ENCODE data around the gene STRN4. TPM values are rescaled to one million over a fixed set of nuclear protein-coding genes. Genes with fewer than 3 reads are reported as not detected.
"Not testable (repeated sequence)": the region's sequence is repeated elsewhere in the genome, so short reads cannot be mapped to it uniquely, and the experiment has no call there.

The STRN4 gene
- total RNA-seq, 1 donor from 2014 or later, result 69.8 TPM

DNA sequence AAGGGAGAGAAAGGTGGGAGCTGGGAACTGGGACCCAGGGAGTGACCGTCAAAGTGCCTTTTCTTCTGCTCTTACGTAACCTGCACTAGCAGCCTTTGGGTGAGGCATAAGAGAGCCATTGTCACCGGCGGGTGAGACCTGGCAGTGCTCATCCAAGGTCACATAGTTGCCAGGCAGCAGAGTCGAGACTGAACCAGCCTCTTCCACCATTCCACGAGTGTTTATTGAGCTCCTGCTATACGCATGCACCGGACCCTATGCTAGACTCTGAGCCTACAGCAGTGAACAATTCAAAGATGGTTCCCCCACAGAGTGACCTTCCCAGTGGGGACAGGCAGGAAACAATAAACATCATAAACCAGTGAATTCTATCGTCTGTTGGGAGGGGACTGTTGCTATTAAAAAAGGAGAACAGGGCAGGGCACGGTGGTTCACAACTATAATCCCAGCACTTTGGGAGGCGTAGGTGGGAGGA lies 18.6 kb upstream of the STRN4 start:
- TF ChIP-seq, protein P1, sequence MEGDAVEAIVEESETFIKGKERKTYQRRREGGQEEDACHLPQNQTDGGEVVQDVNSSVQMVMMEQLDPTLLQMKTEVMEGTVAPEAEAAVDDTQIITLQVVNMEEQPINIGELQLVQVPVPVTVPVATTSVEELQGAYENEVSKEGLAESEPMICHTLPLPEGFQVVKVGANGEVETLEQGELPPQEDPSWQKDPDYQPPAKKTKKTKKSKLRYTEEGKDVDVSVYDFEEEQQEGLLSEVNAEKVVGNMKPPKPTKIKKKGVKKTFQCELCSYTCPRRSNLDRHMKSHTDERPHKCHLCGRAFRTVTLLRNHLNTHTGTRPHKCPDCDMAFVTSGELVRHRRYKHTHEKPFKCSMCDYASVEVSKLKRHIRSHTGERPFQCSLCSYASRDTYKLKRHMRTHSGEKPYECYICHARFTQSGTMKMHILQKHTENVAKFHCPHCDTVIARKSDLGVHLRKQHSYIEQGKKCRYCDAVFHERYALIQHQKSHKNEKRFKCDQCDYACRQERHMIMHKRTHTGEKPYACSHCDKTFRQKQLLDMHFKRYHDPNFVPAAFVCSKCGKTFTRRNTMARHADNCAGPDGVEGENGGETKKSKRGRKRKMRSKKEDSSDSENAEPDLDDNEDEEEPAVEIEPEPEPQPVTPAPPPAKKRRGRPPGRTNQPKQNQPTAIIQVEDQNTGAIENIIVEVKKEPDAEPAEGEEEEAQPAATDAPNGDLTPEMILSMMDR (IDR thresholded peaks at IDR 0.05), result no peak
- Mint-ChIP-seq H3K9me3 (ENCODE audit: low read depth) (no peaks in the 10 kb centered on the region), H3K4me3 (ENCODE audit: unreplicated experiment) (no peak overlapping the region)

DNA sequence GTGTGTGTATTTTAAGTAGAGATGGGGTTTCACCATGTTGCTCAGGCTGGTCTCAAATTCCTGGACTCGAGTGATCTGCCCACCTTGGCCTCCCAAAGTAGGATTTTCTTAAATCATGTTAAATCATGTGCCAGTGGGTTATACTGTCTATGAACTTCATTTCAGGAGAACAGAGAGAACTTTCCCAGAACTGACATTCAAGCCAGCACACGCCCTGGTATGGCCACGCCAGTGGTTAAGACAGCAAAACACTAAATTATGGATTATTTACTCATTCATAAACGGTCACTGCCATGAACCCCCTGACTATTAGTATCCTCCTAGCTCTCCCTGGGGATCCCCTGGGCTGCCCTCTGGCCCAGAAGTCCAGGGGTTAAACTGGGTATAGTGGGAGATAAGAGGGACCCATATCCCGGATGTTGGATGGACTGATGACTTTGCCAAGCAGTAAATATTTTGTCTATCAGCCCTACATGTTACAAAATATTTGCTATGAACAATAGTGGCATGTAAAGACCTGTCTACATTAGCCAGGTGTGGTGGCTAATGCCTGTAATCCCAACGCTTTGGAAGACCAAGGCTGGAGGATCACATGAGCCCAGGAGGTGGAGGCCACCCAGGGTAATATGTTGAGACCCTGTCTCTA lies 16.1 kb upstream of the STRN4 start:
- Mint-ChIP-seq H3K36me3 (ENCODE audit: low read depth) (peaks cover 2% of the 10 kb centered on the region), H3K4me3 (ENCODE audit: unreplicated experiment) (no peak overlapping the region), H3K27ac (ENCODE audit: unreplicated experiment) (no peak overlapping the region), H3K9me3 (ENCODE audit: low read depth) (no peaks in the 10 kb centered on the region), H3K4me1 (ENCODE audit: low read depth) (peaks cover 20% of the 10 kb centered on the region), H3K27me3 (ENCODE audit: low read depth) (no peaks in the 10 kb centered on the region)
- TF ChIP-seq, protein P1 (IDR thresholded peaks at IDR 0.05), result no peak
- DNase-seq (ENCODE audit: low spot score), result no peak

More for the DNA sequence above, 18.6 kb upstream of the STRN4 start:
- Mint-ChIP-seq H3K4me1 (ENCODE audit: low read depth) (peaks cover 25% of the 10 kb centered on the region), H3K27ac (ENCODE audit: unreplicated experiment) (peak overlapping the region; percentile 8), H3K27me3 (ENCODE audit: low read depth) (no peaks in the 10 kb centered on the region), H3K36me3 (ENCODE audit: low read depth) (peaks cover 2% of the 10 kb centered on the region)
- no peak for DNase-seq (ENCODE audit: low spot score)

DNA sequence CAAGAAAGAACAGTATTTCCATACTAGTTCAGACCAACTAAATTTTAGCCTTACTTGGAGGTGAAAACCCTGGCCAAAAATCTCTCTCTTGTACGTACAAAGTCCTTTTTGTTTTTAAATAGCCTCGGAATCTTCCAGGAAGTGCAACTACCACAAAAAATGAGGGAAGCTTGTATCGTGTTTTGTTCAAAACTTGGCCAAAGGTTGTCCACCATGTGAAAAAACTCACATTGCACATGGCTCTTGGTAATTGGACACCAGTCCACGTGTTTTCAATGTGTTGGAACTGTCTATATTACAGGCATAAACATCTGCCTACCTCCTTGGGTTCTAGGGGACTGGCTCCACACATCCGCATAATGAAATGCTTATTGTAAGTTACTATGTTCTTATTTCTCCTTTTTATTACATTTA lies 15.2 kb upstream of the STRN4 start:
- TF ChIP-seq, protein P1 (IDR thresholded peaks at IDR 0.05), result no peak
- Mint-ChIP-seq H3K27me3 (ENCODE audit: low read depth) (no peaks in the 10 kb centered on the region), H3K4me3 (ENCODE audit: unreplicated experiment) (no peak overlapping the region), H3K9me3 (ENCODE audit: low read depth) (no peaks in the 10 kb centered on the region), H3K27ac (ENCODE audit: unreplicated experiment) (no peak overlapping the region), H3K36me3 (ENCODE audit: low read depth) (no peaks in the 10 kb centered on the region), H3K4me1 (ENCODE audit: low read depth) (peaks cover 20% of the 10 kb centered on the region)
- no peak for DNase-seq (ENCODE audit: low spot score)

DNA sequence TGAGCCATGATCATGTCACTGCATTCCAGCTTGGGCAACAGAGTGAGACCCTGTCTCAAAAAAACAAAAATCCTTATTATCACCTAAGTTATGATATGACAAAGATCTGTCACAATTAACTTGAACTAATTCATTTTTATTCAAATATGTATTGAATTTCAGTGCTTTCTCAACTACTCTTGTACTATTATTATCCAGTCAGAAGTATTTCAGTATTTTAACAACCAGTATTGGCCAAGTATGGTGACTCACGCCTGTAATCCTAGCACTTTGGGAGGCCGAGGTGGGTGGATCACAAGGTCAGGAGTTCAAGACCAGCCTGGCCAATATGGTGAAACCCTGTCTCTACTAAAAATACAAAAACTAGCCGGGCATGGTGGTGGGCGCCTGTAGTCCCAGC lies 14.6 kb upstream of the STRN4 start:
- not testable (repeated sequence) for H3K4me3 Mint-ChIP-seq (ENCODE audit: unreplicated experiment); H3K9me3 Mint-ChIP-seq (ENCODE audit: low read depth); H3K27me3 Mint-ChIP-seq (ENCODE audit: low read depth); DNase-seq (ENCODE audit: low spot score); H3K36me3 Mint-ChIP-seq (ENCODE audit: low read depth)
- Mint-ChIP-seq H3K4me1 (ENCODE audit: low read depth) (peaks cover 20% of the 10 kb centered on the region), H3K27ac (ENCODE audit: unreplicated experiment) (peak overlapping the region; percentile 32)

DNA sequence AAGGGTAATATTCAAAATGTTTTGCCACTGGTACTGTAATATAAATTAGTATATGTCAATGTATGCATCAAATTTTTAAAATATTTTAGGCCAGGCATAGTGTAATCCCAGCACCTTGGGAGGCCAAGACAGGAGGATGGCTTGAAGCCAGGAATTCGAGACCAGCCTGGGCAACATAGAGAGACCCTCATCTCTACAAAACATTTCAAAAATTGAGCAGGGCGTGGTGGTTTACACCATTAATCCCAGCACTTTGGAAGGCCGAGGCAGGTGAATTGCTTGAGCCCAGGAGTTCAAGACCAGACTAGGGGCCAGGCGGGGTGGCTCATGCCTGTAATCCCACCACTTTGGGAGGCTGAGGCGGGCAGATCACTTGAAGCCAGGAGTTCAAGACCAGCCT lies 14.1 kb upstream of the STRN4 start:
- peak overlapping the region; percentile 12 for H3K27ac Mint-ChIP-seq (ENCODE audit: unreplicated experiment)
- H3K4me3 Mint-ChIP-seq (ENCODE audit: unreplicated experiment), result no peak overlapping the region
- H3K9me3 Mint-ChIP-seq (ENCODE audit: low read depth), result no peaks in the 10 kb centered on the region
- TF ChIP-seq, protein P1 (IDR thresholded peaks at IDR 0.05), result no peak
- peaks cover 20% of the 10 kb centered on the region for H3K4me1 Mint-ChIP-seq (ENCODE audit: low read depth)
- DNase-seq (ENCODE audit: low spot score), result no peak
- no peaks in the 10 kb centered on the region for H3K27me3 Mint-ChIP-seq (ENCODE audit: low read depth)
- no peaks in the 10 kb centered on the region for H3K36me3 Mint-ChIP-seq (ENCODE audit: low read depth)

DNA sequence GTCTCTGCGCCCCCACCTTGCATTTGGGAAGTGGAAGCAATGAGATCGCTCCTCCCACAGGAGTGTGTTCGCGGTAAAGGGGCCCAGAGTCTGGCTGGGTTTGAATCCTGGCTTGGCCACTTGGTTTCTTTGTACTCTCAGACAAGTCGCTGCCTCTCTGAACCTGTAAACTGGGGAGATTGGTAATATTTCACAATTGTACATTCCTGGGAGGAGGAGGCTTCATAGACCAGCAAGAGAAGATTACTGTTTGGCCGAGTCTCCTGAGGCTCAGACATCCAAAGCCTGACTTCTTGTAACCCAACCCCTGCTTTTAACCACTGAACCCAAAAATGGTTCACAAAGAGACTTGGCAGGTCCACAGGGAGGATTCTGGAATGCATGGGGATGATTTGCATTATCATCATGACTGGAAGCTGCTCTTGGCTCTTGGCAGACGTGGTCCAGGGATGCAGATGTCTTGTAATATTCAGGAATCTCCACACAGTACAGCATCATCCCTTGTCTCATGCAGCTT lies 13.6 kb upstream of the STRN4 start:
- no peaks in the 10 kb centered on the region for H3K36me3 Mint-ChIP-seq (ENCODE audit: low read depth)
- no peak overlapping the region for H3K4me3 Mint-ChIP-seq (ENCODE audit: unreplicated experiment)
- TF ChIP-seq, protein P1 (IDR thresholded peaks at IDR 0.05), result no peak
- no peak for DNase-seq (ENCODE audit: low spot score)
- H3K27ac Mint-ChIP-seq (ENCODE audit: unreplicated experiment), result peak overlapping the region; percentile 70
- no peaks in the 10 kb centered on the region for H3K27me3 Mint-ChIP-seq (ENCODE audit: low read depth)
- peaks cover 23% of the 10 kb centered on the region for H3K4me1 Mint-ChIP-seq (ENCODE audit: low read depth)
- no peaks in the 10 kb centered on the region for H3K9me3 Mint-ChIP-seq (ENCODE audit: low read depth)
